ENCODE results near the gene CRYBA2. TPM values are rescaled to one million over a fixed set of nuclear protein-coding genes. Genes with fewer than 3 reads are reported as not detected.

CRYBA2 gene
- total RNA-seq, 2 donors from 2014 or later = not detected

- no peak for DNase-seq
- Mint-ChIP-seq H3K27ac (no peak overlapping the region), H3K4me3 (no peak overlapping the region), H3K27me3 (ENCODE audit: low read depth) (peaks cover 23% of the 10 kb centered on the region), H3K9me3 (no peaks in the 10 kb centered on the region), H3K36me3 (ENCODE audit: insufficient read depth in 2 of 2) (no peaks in the 10 kb centered on the region), H3K4me1 (ENCODE audit: low read depth) (no peaks in the 10 kb centered on the region)
- no peak for ATAC-seq (replicated peaks in 1 of 2)
These were observed 25.5 kb upstream of the CRYBA2 start for GRCh38 chr2:219018726-219019125.

GRCh38 chr2:219018286-219018685, 25.1 kb upstream of the CRYBA2 start:
- H3K27ac Mint-ChIP-seq = no peak overlapping the region
- no peaks in the 10 kb centered on the region for H3K9me3 Mint-ChIP-seq
- no peaks in the 10 kb centered on the region for H3K4me1 Mint-ChIP-seq (ENCODE audit: low read depth)
- ATAC-seq (replicated peaks in 1 of 2) (no peak), DNase-seq (no peak)
- H3K27me3 Mint-ChIP-seq (ENCODE audit: low read depth) = peaks cover 27% of the 10 kb centered on the region
- no peak overlapping the region for H3K4me3 Mint-ChIP-seq
- H3K36me3 Mint-ChIP-seq (ENCODE audit: insufficient read depth in 2 of 2) = no peaks in the 10 kb centered on the region

- DNase-seq (no peak), ATAC-seq (replicated peaks in 1 of 2) (no peak)
- H3K9me3 Mint-ChIP-seq = no peaks in the 10 kb centered on the region
- no peaks in the 10 kb centered on the region for H3K36me3 Mint-ChIP-seq (ENCODE audit: insufficient read depth in 2 of 2)
- H3K4me3 Mint-ChIP-seq = no peak overlapping the region
- no peaks in the 10 kb centered on the region for H3K4me1 Mint-ChIP-seq (ENCODE audit: low read depth)
- H3K27ac Mint-ChIP-seq = no peak overlapping the region
- H3K27me3 Mint-ChIP-seq (ENCODE audit: low read depth) = peaks cover 29% of the 10 kb centered on the region
These were observed 24.1 kb upstream of the CRYBA2 start for GRCh38 chr2:219017201-219017931.

GRCh38 chr2:219016721-219017120, 23.5 kb upstream of the CRYBA2 start:
- H3K27ac Mint-ChIP-seq = no peak overlapping the region
- no peaks in the 10 kb centered on the region for H3K36me3 Mint-ChIP-seq (ENCODE audit: insufficient read depth in 2 of 2)
- H3K4me1 Mint-ChIP-seq (ENCODE audit: low read depth) = no peaks in the 10 kb centered on the region
- H3K27me3 Mint-ChIP-seq (ENCODE audit: low read depth) = peaks cover 29% of the 10 kb centered on the region
- H3K9me3 Mint-ChIP-seq = no peaks in the 10 kb centered on the region
- no peak for ATAC-seq (replicated peaks in 1 of 2)
- no peak for DNase-seq
- H3K4me3 Mint-ChIP-seq = no peak overlapping the region

- H3K27ac Mint-ChIP-seq = no peak overlapping the region
- no peak for ATAC-seq (replicated peaks in 1 of 2)
- H3K4me3 Mint-ChIP-seq = no peak overlapping the region
- H3K36me3 Mint-ChIP-seq (ENCODE audit: insufficient read depth in 2 of 2) = no peaks in the 10 kb centered on the region
- H3K27me3 Mint-ChIP-seq (ENCODE audit: low read depth) = peaks cover 49% of the 10 kb centered on the region
- H3K9me3 Mint-ChIP-seq = no peaks in the 10 kb centered on the region
- no peaks in the 10 kb centered on the region for H3K4me1 Mint-ChIP-seq (ENCODE audit: low read depth)
- DNase-seq = no peak
These were observed 17.7 kb upstream of the CRYBA2 start for GRCh38 chr2:219010873-219011272.

GRCh38 chr2:219010162-219010756, 17.0 kb upstream of the CRYBA2 start:
- Mint-ChIP-seq H3K27ac (no peak overlapping the region), H3K4me3 (no peak overlapping the region), H3K36me3 (ENCODE audit: insufficient read depth in 2 of 2) (no peaks in the 10 kb centered on the region), H3K9me3 (no peaks in the 10 kb centered on the region), H3K27me3 (ENCODE audit: low read depth) (peaks cover 54% of the 10 kb centered on the region), H3K4me1 (ENCODE audit: low read depth) (no peaks in the 10 kb centered on the region)
- ATAC-seq (replicated peaks in 1 of 2) = peak; percentile 50 to 65
- peak in 1 of 2 donors; percentile 32 for DNase-seq

GRCh38 chr2:219009294-219009693, 16.1 kb upstream of the CRYBA2 start:
- H3K36me3 Mint-ChIP-seq (ENCODE audit: insufficient read depth in 2 of 2) = no peaks in the 10 kb centered on the region
- peaks cover under 1% of the 10 kb centered on the region for H3K4me1 Mint-ChIP-seq (ENCODE audit: low read depth)
- H3K27ac Mint-ChIP-seq = no peak overlapping the region
- no peak for ATAC-seq (replicated peaks in 1 of 2)
- no peak overlapping the region for H3K4me3 Mint-ChIP-seq
- DNase-seq = no peak
- no peaks in the 10 kb centered on the region for H3K9me3 Mint-ChIP-seq
- peaks cover 54% of the 10 kb centered on the region for H3K27me3 Mint-ChIP-seq (ENCODE audit: low read depth)

GRCh38 chr2:219003979-219004378, 10.8 kb upstream of the CRYBA2 start:
- Mint-ChIP-seq H3K4me1 (ENCODE audit: low read depth) (peaks cover 19% of the 10 kb centered on the region), H3K27me3 (ENCODE audit: low read depth) (peaks cover 70% of the 10 kb centered on the region), H3K27ac (no peak overlapping the region), H3K9me3 (no peaks in the 10 kb centered on the region), H3K36me3 (ENCODE audit: insufficient read depth in 2 of 2) (no peaks in the 10 kb centered on the region), H3K4me3 (peak overlapping the region in 1 of 2 donors; percentile 29)
- ATAC-seq (replicated peaks in 1 of 2) = no peak
- no peak for DNase-seq

- H3K36me3 Mint-ChIP-seq (ENCODE audit: insufficient read depth in 2 of 2) = no peaks in the 10 kb centered on the region
- peaks cover 22% of the 10 kb centered on the region for H3K4me1 Mint-ChIP-seq (ENCODE audit: low read depth)
- H3K4me3 Mint-ChIP-seq = peak overlapping the region; percentile 17 to 37
- H3K27ac Mint-ChIP-seq = no peak overlapping the region
- H3K27me3 Mint-ChIP-seq (ENCODE audit: low read depth) = peaks cover 72% of the 10 kb centered on the region
- no peaks in the 10 kb centered on the region for H3K9me3 Mint-ChIP-seq
- no peak for ATAC-seq (replicated peaks in 1 of 2)
- no peak for DNase-seq
These were observed 10.0 kb upstream of the CRYBA2 start for GRCh38 chr2:219003267-219003634.

GRCh38 chr2:219002395-219003266, 9.4 kb upstream of the CRYBA2 start:
- peak overlapping the region; percentile 65 to 83 for H3K4me3 Mint-ChIP-seq
- H3K9me3 Mint-ChIP-seq = no peaks in the 10 kb centered on the region
- ATAC-seq (replicated peaks in 1 of 2) = peak; percentile 63 to 64
- peaks cover 26% of the 10 kb centered on the region for H3K4me1 Mint-ChIP-seq (ENCODE audit: low read depth)
- H3K27ac Mint-ChIP-seq = no peak overlapping the region
- H3K36me3 Mint-ChIP-seq (ENCODE audit: insufficient read depth in 2 of 2) = no peaks in the 10 kb centered on the region
- peaks cover 72% of the 10 kb centered on the region for H3K27me3 Mint-ChIP-seq (ENCODE audit: low read depth)
- DNase-seq = peak; percentile 68

GRCh38 chr2:219001577-219002394, 8.6 kb upstream of the CRYBA2 start:
- no peak overlapping the region for H3K27ac Mint-ChIP-seq
- no peaks in the 10 kb centered on the region for H3K9me3 Mint-ChIP-seq
- peaks cover 72% of the 10 kb centered on the region for H3K27me3 Mint-ChIP-seq (ENCODE audit: low read depth)
- peak; percentile 37 to 42 for DNase-seq
- H3K4me3 Mint-ChIP-seq = peak overlapping the region; percentile 65 to 83
- ATAC-seq (replicated peaks in 1 of 2) = peak; percentile 46 to 52
- no peaks in the 10 kb centered on the region for H3K36me3 Mint-ChIP-seq (ENCODE audit: insufficient read depth in 2 of 2)
- H3K4me1 Mint-ChIP-seq (ENCODE audit: low read depth) = peaks cover 26% of the 10 kb centered on the region

- no peak for ATAC-seq (replicated peaks in 1 of 2)
- Mint-ChIP-seq H3K9me3 (no peaks in the 10 kb centered on the region), H3K4me1 (ENCODE audit: low read depth) (peaks cover 29% of the 10 kb centered on the region), H3K4me3 (no peak overlapping the region), H3K27ac (no peak overlapping the region), H3K27me3 (ENCODE audit: low read depth) (peaks cover 74% of the 10 kb centered on the region), H3K36me3 (ENCODE audit: insufficient read depth in 2 of 2) (no peaks in the 10 kb centered on the region)
- no peak for DNase-seq
These were observed 7.9 kb upstream of the CRYBA2 start for GRCh38 chr2:219001100-219001576.

Data from activated T-cell treated with anti-CD3 and anti-CD28 coated beads, Interleukin-2, amount 50 U/mL, for 72 hours (primary cell).